ENCODE data around the gene OR10G3.

- TF ChIP-seq POLR2AphosphoS5 (IDR thresholded peaks at IDR 0.05) (no peak), CTCF (IDR thresholded peaks at IDR 0.05) (no peak), POLR2A (IDR thresholded peaks at IDR 0.05) (no peak)
Measured at GRCh38 chr14:21525962-21526671, 53.8 kb downstream of the OR10G3 start, which contains the start of gene SALL2.
